ENCODE data around the gene STARD10.

Gene STARD10

DNA sequence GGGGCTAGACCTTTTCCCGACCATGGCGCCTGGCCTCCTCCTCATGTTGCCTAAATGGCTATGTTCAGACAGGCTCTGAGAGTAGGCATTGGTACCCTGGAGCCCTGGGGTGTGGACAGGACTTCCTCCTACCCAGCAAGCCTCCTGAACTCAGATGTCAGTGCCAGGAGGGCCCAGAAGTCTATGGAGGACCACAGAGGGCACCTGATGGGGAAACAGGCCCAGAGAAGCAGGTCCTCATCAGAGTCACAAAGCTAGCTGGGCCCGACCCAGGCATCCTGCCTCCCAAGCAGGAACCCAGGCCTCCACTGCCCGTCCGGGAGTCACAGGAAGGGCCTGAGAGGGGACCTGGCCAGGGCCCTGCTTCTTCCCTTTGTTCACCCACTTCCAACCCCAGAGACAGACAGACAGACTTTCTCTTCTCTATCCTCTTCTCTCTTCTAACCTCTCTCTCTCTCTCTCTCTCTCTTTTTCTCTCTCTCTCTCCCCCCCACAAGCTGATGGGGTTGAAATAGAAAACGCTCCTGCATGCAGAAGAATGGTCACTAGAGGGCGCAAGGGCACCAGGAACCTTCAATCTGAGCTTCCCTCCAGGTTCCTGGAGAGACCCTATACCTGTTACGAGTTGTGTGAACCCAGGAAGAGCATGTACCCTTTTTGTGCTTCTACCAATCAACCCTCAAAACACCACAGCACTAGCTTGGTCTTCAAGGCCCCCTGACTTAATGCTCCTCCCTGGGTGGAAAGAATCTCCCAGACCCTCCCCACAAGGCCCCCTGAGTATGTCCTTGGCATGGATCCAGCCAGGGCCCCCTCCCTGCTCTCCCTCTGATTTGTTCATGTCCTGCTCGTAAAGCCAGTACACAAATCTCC, 68.8 kb downstream of the STARD10 start:
- no peaks in the 10 kb centered on the region for H3K27me3 ChIP-seq (ENCODE audit: insufficient read depth, low read depth, severe bottlenecking)
- peaks cover 12% of the 10 kb centered on the region for H3K36me3 ChIP-seq
- no peaks in the 10 kb centered on the region for H3K9me3 ChIP-seq (ENCODE audit: severe bottlenecking)
- H3K27ac ChIP-seq = no peak overlapping the region
- H3K4me3 ChIP-seq (ENCODE audit: low read depth, low read length) = no peak overlapping the region
- TF ChIP-seq CTCF (IDR thresholded peaks at IDR 0.05; ENCODE audit: low read depth, low read length) = peak; percentile 85
- peak; percentile 73 for DNase-seq

DNA sequence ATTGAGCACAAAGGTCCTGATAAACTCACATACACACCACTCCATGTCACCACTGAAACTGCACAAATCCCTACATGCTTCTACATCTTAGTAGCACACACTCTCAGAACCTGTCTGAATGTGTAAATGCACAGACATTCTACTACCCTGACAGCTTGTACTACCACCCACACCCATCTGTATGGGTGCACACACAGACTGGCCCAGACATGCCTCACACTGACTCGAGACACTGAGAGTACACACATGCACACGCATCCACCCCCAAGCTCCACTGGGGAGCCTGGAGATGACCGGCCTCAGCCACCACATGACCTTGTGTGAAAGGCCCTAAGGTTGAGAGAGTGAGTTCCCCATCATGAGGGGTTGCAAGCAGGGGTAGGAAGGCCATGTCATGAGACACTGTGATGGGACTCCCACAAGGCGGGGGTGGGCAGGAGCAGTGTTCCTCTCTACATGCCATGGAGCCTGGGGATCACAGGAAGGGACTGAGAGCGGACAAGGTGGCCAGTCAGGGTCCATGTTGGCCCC, 69.8 kb downstream of the STARD10 start:
- H3K36me3 ChIP-seq = peaks cover 12% of the 10 kb centered on the region
- no peak for TF ChIP-seq CTCF (IDR thresholded peaks at IDR 0.05; ENCODE audit: low read depth, low read length)

DNA sequence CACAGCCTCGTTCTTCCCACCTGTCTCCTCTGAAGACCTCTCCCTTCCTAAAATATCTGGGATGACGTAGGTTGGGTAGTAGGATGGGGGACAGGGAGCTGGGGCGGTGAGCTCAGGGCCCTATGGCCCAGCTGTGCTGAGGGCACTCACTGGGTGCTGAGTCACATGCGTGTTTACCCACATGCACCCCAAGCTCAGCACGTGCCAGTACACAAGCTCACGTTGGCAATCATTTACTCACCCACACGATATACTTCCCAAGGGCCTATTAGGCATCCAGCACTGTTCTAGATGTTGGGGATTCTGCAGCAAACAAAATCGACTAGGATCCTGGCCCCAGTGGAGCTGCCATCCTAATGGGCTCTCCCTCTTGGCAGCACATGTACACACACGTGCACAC, 70.3 kb downstream of the STARD10 start:
- no peak for TF ChIP-seq CTCF (IDR thresholded peaks at IDR 0.05; ENCODE audit: low read depth, low read length)
- H3K27ac ChIP-seq = no peak overlapping the region
- no peaks in the 10 kb centered on the region for H3K27me3 ChIP-seq (ENCODE audit: insufficient read depth, low read depth, severe bottlenecking)
- DNase-seq = no peak
- H3K36me3 ChIP-seq = peaks cover 18% of the 10 kb centered on the region
- no peaks in the 10 kb centered on the region for H3K9me3 ChIP-seq (ENCODE audit: severe bottlenecking)
- no peak overlapping the region for H3K4me3 ChIP-seq (ENCODE audit: low read depth, low read length)

More for the DNA sequence above, 69.8 kb downstream of the STARD10 start:
- Histone ChIP-seq H3K9me3 (ENCODE audit: severe bottlenecking) (no peaks in the 10 kb centered on the region), H3K4me3 (ENCODE audit: low read depth, low read length) (no peak overlapping the region), H3K27me3 (ENCODE audit: insufficient read depth, low read depth, severe bottlenecking) (no peaks in the 10 kb centered on the region), H3K27ac (no peak overlapping the region)
- no peak for DNase-seq

DNA sequence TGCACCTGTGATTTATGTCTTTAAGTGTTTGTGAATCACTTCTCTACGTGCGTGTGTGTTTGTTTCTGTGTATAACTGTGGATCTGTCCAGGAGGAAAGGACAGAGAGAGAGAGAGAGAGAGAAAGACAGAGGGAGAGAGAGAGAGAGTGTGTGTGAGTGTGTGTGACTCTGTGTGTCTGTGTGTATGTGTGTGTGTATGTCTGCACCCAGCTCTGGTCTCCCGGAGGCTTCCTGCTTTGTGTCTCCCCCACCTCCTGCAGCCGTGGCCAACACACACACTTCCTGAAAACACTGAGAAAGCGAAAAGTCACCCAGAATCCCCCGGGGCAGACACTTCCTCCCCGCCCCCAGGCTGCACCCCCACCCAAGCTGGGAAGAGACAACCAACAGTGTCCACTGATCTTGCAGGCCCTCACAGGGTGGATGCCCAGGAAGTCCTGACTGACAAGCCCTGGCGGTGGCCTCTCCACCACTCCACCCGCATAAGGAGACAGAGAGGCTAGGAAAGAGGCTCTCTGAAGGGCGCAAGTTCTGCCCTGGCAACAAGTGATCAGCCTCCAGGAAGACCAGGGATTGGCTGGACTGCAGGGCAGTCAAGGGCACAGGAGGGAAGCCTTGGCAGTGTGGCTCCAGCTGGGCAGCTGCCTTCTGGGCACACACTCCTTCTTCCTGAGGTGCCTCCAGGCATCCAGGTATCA, 71.6 kb downstream of the STARD10 start:
- Histone ChIP-seq H3K36me3 (peaks cover 20% of the 10 kb centered on the region), H3K27ac (peak overlapping the region; percentile 74), H3K27me3 (ENCODE audit: insufficient read depth, low read depth, severe bottlenecking) (no peaks in the 10 kb centered on the region), H3K9me3 (ENCODE audit: severe bottlenecking) (no peaks in the 10 kb centered on the region), H3K4me3 (ENCODE audit: low read depth, low read length) (peak overlapping the region; percentile 2; the same call in 1 of the 2 replicates)
- peak; percentile 84 for DNase-seq
- no peak for TF ChIP-seq CTCF (IDR thresholded peaks at IDR 0.05; ENCODE audit: low read depth, low read length)

DNA sequence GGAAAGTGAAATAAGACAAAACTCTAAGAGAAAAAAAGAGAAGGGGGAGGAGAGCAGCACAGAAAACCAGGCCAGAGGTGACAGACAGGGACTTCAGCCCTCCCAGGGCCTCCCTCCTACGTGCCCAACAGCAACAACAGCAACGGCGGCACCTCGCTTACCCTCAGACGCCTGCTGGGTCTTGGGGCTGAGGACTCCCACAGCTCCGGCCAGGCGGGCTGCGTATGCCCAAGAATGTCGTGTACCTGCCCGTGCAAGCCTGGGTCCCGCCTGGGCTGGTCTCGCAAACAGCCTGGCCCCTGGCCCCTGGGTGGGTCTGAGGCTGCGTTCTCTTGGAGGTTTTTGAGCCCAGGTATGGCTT, 72.2 kb downstream of the STARD10 start:
- Histone ChIP-seq H3K27me3 (ENCODE audit: insufficient read depth, low read depth, severe bottlenecking) (no peaks in the 10 kb centered on the region), H3K9me3 (ENCODE audit: severe bottlenecking) (no peaks in the 10 kb centered on the region), H3K27ac (peak overlapping the region; percentile 74), H3K4me3 (ENCODE audit: low read depth, low read length) (peak overlapping the region; percentile 2; the same call in 1 of the 2 replicates), H3K36me3 (peaks cover 20% of the 10 kb centered on the region)
- no peak for TF ChIP-seq CTCF (IDR thresholded peaks at IDR 0.05; ENCODE audit: low read depth, low read length)
- DNase-seq = no peak

Data from WERI-Rb-1 (cell line).